GM19324 (cell line): Measurements from ENCODE around the gene OSBP2.

ENCODE experiments used
- ATAC-seq: cut with Tn5 transposase; IDR thresholded peaks from one replicate; pipeline ENCODE4 v1.9.1; 2021; ENCODE audit warnings: mild to moderate bottlenecking, moderate library complexity; ENCODE audit not compliant: unreplicated experiment, low FRiP score

The OSBP2 gene

DNA sequence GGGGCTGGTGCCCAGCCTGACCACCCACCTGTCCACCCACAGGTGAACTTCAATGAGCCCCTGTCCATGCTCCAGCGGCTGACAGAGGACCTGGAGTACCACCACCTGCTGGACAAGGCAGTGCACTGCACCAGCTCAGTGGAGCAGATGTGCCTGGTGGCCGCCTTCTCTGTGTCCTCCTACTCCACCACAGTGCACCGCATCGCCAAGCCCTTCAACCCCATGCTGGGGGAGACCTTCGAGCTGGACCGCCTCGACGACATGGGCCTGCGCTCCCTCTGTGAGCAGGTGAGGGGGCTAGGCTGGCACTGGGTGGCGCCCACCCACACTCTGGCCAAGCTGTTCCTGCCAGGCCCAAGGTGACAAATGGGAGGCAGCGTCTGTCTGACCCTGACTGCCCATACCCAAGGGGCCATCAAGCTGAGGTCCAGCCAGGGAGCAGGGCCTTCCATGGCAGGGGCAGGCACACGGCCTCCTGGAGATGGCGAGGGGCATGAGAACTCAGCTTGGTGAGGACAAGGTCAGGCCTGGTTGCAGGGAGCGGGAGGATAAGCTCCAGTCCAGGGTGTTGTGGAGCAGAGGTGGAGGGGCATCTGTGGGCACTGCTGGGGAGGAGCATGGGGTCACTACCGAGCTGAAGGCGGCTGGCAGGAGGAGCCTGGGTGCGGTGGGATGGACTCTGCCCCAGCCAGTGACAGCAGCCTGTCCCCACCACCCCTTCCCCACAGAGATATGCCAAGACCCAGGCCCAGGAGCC, 196.2 kb downstream of the OSBP2 start:
- no peak for ATAC-seq

DNA sequence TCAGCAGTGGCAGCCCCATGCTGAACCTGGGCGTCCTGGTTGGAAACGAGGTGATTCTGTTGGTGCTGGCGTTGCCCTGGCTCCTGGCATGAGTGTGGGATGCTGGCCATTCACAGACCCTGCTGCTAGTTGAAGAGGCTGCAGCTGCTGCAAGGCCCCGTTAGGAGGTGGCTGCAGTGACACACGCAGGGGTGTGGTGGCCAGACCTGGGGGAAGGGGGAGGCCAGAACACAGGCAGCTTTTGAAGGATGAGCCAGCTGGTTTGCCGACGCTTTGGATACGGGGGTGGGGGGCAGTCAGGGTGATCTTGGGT, 196.7 kb downstream of the OSBP2 start:
- no peak for ATAC-seq

DNA sequence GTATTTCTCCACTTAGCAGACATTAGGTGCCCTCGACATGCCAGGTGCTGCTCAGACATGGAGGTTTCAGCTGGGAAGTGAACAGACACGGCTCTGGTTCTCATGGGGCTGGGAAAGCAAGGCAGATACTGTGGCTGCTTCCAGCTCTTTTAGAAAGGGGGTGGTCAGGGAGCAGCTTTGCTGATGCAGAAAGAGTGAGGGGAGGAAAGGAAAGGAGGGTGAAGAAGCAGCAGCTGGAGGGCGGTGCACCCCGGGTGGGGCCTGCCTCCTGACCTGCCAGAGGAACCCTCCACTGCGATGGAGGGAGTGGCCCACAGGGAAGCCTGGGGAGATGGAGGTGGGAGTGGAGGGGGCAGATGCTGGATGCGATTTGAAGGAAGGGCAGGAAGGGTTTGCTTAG, 197.1 kb downstream of the OSBP2 start:
- no peak for ATAC-seq

DNA sequence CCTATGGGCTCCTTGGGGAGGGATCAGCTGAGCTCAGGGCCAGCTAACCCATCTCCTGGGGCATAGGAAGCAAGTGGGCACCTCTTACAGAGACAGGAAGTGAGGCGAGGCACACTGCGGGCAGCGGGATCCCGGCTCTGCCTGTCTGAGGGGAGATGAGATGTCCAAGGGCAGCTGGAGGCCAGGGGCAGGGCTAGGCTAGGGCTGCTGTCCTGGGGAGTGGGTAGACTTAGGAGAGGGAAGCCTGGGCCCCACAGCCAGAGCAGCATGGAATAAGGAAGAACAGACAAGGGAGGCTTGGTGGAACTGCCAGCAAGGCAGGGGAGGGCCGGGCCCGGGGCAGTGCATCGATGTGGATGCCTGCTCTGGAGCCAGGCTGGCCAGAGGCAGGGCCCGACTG, 197.6 kb downstream of the OSBP2 start:
- no peak for ATAC-seq

DNA sequence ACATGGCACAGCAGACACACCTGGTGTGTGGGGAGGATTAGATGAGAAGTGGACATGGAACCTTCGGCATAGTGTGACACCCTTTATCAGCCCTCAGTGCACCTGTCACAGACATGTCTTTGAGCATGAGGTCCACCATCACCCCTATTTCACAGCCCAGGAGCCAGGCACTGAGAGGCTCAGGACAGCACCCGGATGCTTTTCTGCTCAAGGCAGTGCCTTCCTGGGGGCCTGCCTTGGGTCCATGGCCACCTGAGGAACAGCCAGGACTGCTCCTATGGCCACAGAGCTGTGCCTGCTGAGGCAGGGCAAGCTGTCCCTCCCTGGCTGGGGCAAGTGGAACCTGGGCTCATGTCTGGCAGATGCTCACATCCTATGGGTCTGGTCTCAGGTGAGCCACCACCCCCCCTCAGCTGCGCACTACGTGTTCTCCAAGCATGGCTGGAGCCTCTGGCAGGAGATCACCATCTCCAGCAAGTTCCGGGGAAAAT, 198.1 kb downstream of the OSBP2 start:
- no peak for ATAC-seq

DNA sequence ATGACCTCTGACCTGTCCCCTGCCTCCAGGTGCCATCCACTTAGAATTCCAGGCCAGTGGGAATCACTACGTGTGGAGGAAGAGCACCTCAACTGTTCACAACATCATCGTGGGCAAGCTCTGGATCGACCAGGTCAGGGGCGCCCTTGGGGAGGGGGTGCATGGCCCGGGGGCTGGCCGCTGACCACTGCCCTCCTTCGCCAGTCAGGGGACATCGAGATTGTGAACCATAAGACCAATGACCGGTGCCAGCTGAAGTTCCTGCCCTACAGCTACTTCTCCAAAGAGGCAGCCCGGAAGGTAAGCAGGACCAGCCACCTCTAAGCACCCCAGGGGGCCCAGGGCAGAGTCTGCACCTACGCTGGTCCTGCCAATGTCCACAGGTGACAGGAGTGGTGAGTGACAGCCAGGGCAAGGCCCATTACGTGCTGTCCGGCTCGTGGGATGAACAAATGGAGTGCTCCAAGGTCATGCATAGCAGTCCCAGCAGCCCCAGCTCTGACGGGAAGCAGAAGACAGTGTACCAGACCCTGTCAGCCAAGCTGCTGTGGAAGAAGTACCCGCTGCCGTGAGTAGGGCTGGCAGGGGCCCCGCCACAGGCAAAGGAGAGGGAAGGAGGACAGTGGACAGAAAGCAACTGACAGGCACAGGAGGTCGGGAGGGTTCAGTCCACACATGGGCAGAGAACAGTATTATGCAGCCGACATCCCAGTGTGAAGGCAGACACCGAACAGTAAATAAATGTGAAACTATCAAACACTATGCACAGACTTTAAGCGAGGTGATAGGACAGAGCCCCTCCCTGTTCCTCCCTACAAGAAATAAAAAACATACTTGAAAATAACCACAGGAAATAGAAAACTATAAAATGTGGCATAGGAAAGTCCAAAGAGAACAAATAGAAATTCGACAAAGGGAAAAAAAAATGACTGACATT, 199.0 kb downstream of the OSBP2 start:
- ATAC-seq: no peak

DNA sequence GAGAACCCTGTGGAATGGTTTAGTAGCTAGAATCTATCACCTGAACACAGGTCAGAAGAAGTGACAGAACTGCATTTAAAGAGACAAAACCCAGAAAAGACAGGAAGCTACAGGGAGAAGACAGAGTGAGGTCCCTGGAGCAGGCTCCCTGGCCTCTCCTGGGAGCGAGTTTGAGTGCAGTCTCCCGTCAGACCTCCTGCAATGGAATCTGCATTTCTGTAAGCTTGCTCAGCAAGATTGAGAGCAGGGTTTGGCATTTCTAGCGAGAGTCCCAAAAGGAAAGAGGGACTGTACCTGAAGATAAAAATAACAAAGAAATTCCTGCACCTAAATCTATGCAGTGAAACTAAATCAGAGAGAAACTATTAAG, 199.7 kb downstream of the OSBP2 start:
- no peak for ATAC-seq

DNA sequence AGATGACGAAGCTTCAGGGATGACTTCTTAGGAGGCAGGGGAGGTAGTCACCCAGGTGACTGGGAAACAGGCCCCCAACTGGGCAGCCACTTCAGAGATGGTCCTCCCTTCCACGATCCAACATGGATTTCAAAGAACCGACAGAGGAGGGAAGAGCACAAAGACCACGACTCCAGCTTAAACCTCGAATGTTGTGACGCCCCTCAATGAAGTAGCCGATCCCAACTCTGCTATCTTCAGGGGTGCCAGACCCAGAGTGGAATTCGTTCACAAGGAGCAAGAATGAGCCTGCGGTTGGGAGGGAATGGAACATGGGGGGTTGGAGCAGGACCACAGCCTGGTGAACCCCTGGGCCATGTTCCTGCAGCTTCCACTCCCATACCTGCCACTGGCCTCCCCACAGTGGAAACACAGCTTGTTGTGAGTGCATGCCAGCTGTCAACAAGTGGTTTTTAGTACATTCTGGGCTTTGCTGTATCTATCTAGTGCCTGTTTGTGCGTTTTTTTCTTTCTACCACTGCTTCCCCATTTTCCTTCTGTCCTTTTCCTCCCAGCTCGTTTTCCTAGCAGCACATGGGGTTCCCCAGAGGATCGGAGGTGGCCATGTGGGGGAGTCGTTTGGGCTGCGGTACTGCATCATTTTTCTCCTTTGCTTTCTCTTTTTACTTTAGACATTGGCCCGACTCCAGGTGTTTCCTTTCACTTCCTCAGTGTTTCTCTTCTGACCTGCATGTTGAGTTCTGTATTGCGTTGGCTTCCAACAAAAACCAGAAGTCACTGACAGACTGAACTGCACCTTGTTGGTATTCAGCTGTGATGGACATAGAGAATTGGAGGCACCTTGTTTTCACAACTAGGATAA, 208.1 kb downstream of the OSBP2 start:
- ATAC-seq: no peak

DNA sequence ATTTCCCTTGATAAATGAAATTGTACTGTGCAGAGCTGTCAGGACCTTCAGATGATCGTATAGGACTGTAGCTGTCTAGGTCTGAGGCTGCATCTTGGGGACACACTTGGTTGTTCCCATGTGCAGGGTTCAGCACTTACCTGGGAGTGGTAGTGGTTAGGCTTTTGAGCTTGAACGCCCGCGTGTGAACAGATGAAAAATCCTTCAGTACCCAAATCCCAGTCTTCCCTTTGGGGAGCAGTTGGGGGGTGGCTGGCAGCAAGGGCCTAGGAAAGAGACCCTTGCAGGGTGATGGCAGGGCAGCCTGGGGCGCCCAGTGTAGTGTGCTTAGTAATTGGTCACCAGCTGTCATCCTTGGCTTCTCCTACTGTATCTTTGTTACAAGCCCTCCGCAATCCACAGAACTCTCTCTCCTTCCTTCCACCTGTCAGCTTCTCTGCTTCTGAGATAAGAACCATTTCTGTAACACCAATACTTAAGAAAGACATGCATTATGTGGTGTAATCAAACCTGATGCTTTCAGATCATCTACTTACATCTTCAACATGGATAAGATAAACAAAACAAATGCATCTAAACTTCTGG, 209.3 kb downstream of the OSBP2 start:
- ATAC-seq: no peak

DNA sequence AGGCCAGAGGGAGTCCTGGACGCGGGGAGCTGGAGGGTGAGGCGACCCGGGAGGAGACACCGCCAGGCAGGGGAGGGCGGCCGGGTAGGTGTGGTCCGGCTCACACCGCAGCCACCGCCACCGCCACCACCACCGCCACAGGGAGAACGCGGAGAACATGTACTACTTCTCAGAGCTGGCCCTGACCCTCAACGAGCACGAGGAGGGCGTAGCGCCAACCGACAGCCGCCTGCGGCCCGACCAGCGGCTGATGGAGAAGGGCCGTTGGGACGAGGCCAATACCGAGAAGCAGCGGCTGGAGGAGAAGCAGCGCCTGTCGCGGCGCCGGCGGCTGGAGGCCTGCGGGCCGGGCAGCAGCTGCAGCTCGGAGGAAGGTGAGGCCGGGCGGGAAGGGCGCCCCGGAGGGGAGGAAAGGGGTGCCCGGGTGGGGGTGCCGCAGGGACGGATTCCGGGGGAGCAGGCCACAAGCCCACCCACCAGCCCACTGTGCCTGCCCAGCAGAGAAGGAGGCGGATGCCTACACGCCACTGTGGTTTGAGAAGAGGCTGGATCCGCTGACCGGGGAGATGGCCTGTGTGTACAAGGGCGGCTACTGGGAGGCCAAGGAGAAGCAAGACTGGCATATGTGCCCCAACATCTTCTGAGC, 211.1 kb downstream of the OSBP2 start:
- no peak for ATAC-seq

DNA sequence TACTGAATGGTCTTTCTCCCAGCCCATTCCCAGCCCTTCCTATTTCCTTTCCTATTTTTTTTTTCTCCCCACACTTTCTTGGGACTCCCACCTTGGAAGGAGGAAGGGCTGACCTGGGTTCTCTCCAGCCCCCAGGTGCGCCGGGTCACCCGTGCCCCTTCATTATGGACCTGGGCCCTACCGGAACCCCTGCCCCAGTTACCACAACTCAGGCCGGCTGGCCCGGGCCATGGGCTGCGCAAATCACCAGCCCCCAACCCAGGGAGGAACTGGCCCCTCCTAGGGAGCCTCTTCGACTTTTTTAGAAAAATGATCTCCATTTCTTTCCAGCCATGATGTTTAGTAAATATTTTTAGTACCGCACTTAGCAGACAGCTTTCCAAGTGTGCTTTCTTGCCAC, 211.7 kb downstream of the OSBP2 start:
- ATAC-seq: no peak

DNA sequence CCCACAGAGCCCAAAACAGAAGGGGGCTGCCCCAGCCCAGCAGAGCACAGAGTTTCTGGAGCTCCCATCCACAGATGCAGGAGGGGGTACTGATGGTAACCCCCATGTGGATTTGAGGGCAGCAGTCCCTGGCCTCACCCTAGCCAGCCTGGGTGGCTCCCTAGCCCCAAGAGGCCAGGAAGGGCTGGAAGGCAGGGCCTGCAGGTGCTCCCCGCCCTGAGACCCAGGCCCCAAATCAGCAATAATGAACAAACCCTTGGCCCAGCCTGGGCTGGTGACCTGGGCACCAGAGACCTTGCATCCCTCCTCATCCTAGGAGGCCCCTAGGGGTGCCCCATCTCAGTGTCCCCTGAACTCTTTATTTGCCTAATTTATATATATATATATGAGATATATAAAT, 212.3 kb downstream of the OSBP2 start:
- ATAC-seq: no peak

DNA sequence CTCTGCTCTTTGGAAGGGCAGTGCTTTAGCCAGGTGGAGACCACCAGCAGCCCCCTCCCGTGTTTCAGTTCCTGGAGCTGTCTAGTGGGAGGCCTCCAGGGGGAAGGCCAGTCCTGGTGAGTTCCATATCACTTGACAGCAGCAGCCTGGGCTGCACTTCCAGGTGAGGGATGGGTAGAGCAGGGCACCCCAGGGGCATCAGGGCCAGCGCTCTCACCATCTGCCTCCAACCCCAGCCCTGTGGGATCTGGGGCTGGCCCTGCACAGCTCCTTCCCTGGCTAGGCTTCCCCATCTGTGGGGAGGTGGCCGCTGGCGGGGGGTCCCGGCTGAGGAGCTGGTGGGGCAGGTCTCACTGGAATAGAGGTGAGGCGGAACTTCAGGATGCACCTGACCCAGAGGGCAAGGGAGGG, 213.4 kb downstream of the OSBP2 start:
- ATAC-seq: no peak

DNA sequence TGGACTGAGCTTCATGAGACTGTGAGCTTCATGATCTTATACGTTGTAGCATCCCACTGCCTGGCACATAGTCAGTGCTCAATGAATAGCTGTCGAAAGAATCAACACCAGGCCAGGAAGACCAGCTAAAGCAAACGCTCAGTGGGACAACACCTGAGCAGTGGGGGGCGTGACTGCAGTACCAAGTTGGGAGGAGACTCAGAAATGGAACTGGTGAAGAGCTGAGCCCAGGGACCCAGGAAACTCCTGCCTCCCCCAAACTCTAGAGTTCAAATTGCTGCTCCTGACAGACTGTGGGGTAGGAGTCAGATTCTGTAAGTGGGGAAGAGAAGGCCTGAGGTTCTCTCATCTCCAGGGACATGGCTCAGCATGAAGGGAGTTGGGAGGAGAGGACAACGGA, 214.6 kb downstream of the OSBP2 start:
- ATAC-seq: no peak

DNA sequence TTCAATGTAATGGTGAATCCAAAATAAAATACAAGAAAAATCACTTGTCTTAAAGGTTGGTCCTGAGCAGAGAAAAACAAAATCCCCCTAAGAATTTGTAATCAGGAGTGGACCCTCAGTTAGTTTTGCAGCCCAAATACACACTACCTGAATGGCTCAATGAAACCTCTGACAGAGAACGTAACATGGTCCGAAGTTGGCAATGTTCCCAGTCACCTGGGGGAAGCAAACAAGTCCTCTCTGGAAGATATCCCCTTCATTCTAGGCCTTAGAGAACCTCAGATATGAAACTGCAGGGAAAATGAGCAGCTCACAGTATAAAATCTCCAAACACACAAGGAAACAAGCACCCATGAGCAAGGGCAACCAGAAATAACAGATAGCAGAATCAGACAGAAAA, 215.7 kb downstream of the OSBP2 start:
- ATAC-seq: no peak

DNA sequence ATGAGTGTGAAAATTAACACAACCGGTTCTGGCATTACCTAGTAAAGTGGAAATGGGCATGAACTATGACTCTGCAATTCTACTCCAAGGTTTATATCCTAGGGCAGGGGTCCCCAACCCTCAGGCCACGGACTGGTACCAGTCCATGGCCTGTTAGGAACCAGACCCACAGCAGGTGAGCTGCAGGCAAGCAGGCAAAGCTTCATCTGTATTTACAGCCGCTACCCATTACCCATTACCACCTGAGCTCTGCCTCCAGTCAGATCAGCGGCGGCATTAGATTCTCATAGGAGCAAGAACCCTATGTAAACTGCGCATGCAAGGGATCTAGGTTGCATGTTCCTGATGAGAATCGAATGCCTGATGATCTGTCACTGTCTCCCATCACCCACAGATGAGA, 224.1 kb downstream of the OSBP2 start:
- no peak for ATAC-seq

DNA sequence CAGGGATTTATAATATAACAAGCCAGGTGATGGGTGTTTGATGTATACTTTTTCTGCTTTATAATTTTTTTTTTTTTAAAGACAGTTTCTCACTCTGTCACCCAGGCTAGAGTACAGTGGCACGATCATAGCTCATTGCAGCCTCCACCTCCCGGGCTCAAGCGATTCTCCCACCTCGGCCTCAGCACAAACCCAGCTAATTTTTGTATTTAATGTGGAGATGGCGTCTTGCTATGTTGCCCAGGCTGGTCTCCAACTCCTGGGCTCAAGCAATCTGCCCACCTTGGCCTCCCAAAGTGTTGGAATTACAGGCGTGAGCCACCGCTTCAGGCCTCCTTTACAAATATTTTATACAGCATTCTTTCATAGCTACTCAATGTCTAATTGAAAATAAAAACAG, 225.3 kb downstream of the OSBP2 start:
- ATAC-seq: no peak

DNA sequence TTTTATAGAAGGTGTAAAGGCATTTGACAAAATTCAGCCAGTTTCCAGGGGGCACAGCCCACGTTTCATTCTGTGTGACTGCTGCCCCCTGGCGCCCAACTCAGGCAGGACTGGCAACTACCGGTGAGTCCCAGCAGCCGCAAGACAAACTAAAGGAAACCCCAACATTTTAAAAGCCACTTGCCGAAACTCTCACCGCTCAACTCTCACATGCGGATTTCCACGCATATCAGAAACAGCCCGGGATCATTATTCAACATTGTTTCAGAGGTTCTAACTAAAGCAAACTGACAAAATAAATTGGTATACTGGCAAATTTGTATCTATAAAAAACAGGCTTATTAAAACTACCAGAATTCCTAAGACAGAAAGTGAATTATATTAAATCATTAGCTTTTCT, 225.7 kb downstream of the OSBP2 start:
- no peak for ATAC-seq

DNA sequence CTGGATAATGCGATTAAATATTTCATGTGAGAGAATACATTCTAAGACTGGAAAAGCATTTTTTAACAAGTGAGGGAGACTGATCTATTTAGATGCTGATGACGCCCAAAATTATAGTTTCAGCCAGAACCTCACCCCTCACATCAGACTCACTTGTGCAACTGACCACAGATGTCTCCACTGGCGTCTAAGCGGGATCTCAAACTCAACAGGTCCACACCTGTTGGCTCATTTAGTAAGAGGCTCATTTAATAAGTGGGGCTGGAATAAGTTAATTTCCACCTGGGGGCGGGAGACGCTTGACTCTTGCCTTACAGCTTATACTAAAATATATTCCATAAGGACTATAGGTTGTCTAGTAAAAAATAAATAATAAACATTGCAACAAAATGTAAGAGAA, 226.4 kb downstream of the OSBP2 start:
- no peak for ATAC-seq

DNA sequence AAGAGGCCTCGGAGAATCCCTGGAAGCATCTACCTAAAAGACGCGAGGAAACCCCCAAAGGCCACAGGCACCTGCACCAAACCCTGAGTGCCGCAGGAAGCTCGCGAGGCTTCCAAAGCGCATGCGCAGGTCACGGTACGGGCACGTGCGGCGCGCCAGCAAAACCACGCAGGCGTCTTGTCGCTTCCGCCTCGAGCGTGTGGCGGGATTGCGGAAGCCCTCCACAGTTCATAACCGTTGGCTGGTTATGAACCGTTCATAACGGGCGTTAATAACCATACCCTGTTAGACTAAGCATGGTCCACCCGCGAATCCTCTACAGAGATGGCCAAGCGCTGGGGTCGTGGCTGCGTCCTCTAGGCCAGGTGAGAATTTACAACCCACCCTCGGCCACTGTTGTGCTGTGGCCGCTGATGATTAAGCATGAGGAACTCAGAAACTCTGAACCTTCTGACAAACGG, 227.5 kb downstream of the OSBP2 start:
- no peak for ATAC-seq
